OCI-LY1 (cell line): ENCODE results near the gene REST.

ENCODE experiments used
- H2AFZ ChIP-seq: fragments of 200-600 bp; sonication (generic), shearing (Covaris generic); 2 replicates; pipeline ENCODE4 v1.6.0; 2014; ENCODE audit warnings: antibody characterized with exemption, mild to moderate bottlenecking, low read length
- H3F3A ChIP-seq: fragments of 200-600 bp; sonication (generic), shearing (Covaris generic); 2 replicates; pipeline ENCODE4 v1.6.0; 2014; ENCODE audit warnings: mild to moderate bottlenecking, antibody characterized with exemption, low read length, moderate library complexity; ENCODE audit not compliant: insufficient read depth
- H3K27ac ChIP-seq: fragments of 200-600 bp; sonication (generic); 2 replicates; pipeline ENCODE4 v1.5.1; 2014; ENCODE audit warnings: low read length, mixed run types, mild to moderate bottlenecking, low read depth; ENCODE audit not compliant: poor library complexity, severe bottlenecking
- H3K27me3 ChIP-seq: fragments of 200-600 bp; sonication (generic); 2 replicates; pipeline ENCODE4 v1.6.0; 2014; ENCODE audit warnings: antibody characterized with exemption, mild to moderate bottlenecking, low read length, moderate library complexity; ENCODE audit not compliant: insufficient read depth
- H3K36me3 ChIP-seq: fragments of 200-600 bp; sonication (generic); 2 replicates; pipeline ENCODE4 v1.6.1; 2014; ENCODE audit warnings: mild to moderate bottlenecking, antibody characterized with exemption, low read length, moderate library complexity, mixed read lengths; ENCODE audit not compliant: insufficient read depth
- H3K4me1 ChIP-seq: fragments of 200-600 bp; sonication (generic); 2 replicates; pipeline ENCODE4 v1.5.1; 2014; ENCODE audit warnings: mild to moderate bottlenecking, low read length, moderate library complexity; ENCODE audit not compliant: insufficient read depth, severe bottlenecking
- H3K4me2 ChIP-seq: fragments of 200-600 bp; sonication (generic), shearing (Covaris generic); 2 replicates; pipeline ENCODE4 v1.6.1; 2014; ENCODE audit warnings: low read length
- H3K4me3 ChIP-seq: fragments of 200-600 bp; sonication (generic); 2 replicates; pipeline ENCODE4 v1.5.1; 2014; ENCODE audit warnings: low read length, low read depth, mild to moderate bottlenecking, mixed read lengths; ENCODE audit not compliant: poor library complexity, severe bottlenecking
- H3K79me2 ChIP-seq: fragments of 200-600 bp; shearing (Covaris generic); 2 replicates; pipeline ENCODE4 v1.6.1; 2016; ENCODE audit warnings: mixed run types, low read length, mixed read lengths; ENCODE audit not compliant: insufficient read depth
- H3K9ac ChIP-seq: fragments of 200-600 bp; sonication (generic), shearing (Covaris generic); 2 replicates; pipeline ENCODE4 v1.6.1; 2014; ENCODE audit warnings: mild to moderate bottlenecking, low read length, mixed read lengths
- H3K9me2 ChIP-seq: fragments of 200-600 bp; sonication (generic), shearing (Covaris generic); 2 replicates; pipeline ENCODE4 v1.6.1; 2014; ENCODE audit warnings: low read depth, mild to moderate bottlenecking, low read length, mixed read lengths
- H3K9me3 ChIP-seq: fragments of 200-600 bp; shearing (Covaris generic); 2 replicates; pipeline ENCODE4 v1.6.1; 2014; ENCODE audit warnings: low read length, mixed read lengths
- H4K20me1 ChIP-seq: fragments of 200-600 bp; sonication (generic), shearing (Covaris generic); 2 replicates; pipeline ENCODE4 v1.6.0; 2016; ENCODE audit warnings: mild to moderate bottlenecking, low read length; ENCODE audit not compliant: insufficient read depth
- CTCF ChIP-seq: fragments of 200-600 bp; sonication (generic), shearing (Covaris generic); IDR thresholded peaks from 2 replicates; pipeline ENCODE4 v1.5.1; 2017; ENCODE audit warnings: mild to moderate bottlenecking, antibody characterized with exemption, low read length, moderate library complexity, mixed read lengths
- EZH2 ChIP-seq: fragments of 200-600 bp; sonication (generic), shearing (Covaris generic); IDR thresholded peaks from 2 replicates; pipeline ENCODE4 v1.8.0; 2017; ENCODE audit warnings: borderline replicate concordance, mixed run types, mild to moderate bottlenecking, antibody characterized with exemption, low read length, moderate library complexity, mixed read lengths

Gene REST

GRCh38 chr4:56959100-56959499 is 51.4 kb downstream of the REST start:
- H3K27me3 ChIP-seq, result no peaks in the 10 kb centered on the region
- no peak overlapping the region for H3K27ac ChIP-seq
- H3K36me3 ChIP-seq, result peaks cover 28% of the 10 kb centered on the region
- H2AFZ ChIP-seq, result no peak overlapping the region
- no peaks in the 10 kb centered on the region for H3K4me1 ChIP-seq
- no peak overlapping the region for H3K4me3 ChIP-seq
- no peaks in the 10 kb centered on the region for H4K20me1 ChIP-seq
- no peak overlapping the region for H3K9ac ChIP-seq
- no peaks in the 10 kb centered on the region for H3F3A ChIP-seq
- no peaks in the 10 kb centered on the region for H3K9me3 ChIP-seq
- TF ChIP-seq EZH2, result no peak
- no peak for TF ChIP-seq CTCF
- no peaks in the 10 kb centered on the region for H3K9me2 ChIP-seq
- no peaks in the 10 kb centered on the region for H3K79me2 ChIP-seq
- H3K4me2 ChIP-seq, result no peak overlapping the region

GRCh38 chr4:56961107-56961500 is 53.4 kb downstream of the REST start:
- no peak for TF ChIP-seq CTCF
- no peak overlapping the region for H2AFZ ChIP-seq
- no peaks in the 10 kb centered on the region for H3K27me3 ChIP-seq
- H3K27ac ChIP-seq, result no peak overlapping the region
- no peaks in the 10 kb centered on the region for H3F3A ChIP-seq
- H3K9me3 ChIP-seq, result no peaks in the 10 kb centered on the region
- no peak overlapping the region for H3K9ac ChIP-seq
- no peaks in the 10 kb centered on the region for H3K4me1 ChIP-seq
- H3K79me2 ChIP-seq, result no peaks in the 10 kb centered on the region
- H3K4me3 ChIP-seq, result no peak overlapping the region
- no peak overlapping the region for H3K4me2 ChIP-seq
- peaks cover 48% of the 10 kb centered on the region for H3K36me3 ChIP-seq
- H3K9me2 ChIP-seq, result no peaks in the 10 kb centered on the region
- no peaks in the 10 kb centered on the region for H4K20me1 ChIP-seq

GRCh38 chr4:56971383-56971782 is 63.7 kb downstream of the REST start:
- no peak overlapping the region for H3K27ac ChIP-seq
- H3K9me3 ChIP-seq, result 0 out of 2 replicates have a peak, but pooled peaks cover 3% of the 10 kb centered on the region
- TF ChIP-seq CTCF (no peak), EZH2 (no peak)
- no peaks in the 10 kb centered on the region for H3K9me2 ChIP-seq
- no peak overlapping the region for H3K9ac ChIP-seq
- no peaks in the 10 kb centered on the region for H3F3A ChIP-seq
- no peak overlapping the region for H3K4me2 ChIP-seq
- H3K36me3 ChIP-seq, result peaks cover 87% of the 10 kb centered on the region
- no peaks in the 10 kb centered on the region for H3K27me3 ChIP-seq
- peaks cover 2% of the 10 kb centered on the region; the same call in 1 of the 2 replicates for H4K20me1 ChIP-seq
- H2AFZ ChIP-seq, result no peak overlapping the region
- H3K4me3 ChIP-seq, result no peak overlapping the region
- peaks cover 22% of the 10 kb centered on the region for H3K4me1 ChIP-seq
- peaks cover 13% of the 10 kb centered on the region for H3K79me2 ChIP-seq
